Suppressor macrophage (primary cell): ENCODE results near the gene CFAP92.

Experiments
- DNase-seq, 4 experiments: peaks; one replicate each; pipeline ENCODE4 v3.0.0-alpha.2; 2020 to 2022

Gene CFAP92

GRCh38 chr3:129004639-129005295 lies 10.9 kb upstream of the CFAP92 start:
- DNase-seq = no peak

DNA sequence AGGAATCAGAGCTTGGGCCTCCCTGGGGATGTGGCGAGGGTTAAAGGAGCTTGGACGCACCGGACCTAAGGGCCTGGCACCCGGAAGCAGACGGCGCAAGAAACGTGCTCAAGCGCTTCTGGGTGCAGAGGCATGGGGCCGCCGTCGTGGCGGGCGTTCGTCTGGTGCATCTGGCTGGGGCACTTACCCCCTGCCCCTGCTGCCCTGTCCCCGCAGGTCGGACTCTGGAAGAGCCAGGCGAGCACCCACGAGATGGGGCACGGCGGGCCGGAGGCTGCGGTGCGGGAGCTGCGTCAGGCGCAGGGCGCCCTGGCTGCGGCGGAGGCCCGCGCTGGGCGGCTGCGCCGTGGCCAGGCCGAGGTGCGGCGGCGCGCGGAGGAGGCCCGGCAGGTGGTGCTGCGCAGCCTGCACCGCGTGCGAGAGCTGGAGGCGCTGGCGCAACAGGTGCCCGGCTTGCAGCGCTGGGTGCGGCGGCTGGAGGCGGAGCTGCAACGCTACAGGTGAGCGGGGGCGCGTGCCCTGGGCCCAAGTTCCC lies 9.8 kb upstream of the CFAP92 start:
- no peak for DNase-seq

DNA sequence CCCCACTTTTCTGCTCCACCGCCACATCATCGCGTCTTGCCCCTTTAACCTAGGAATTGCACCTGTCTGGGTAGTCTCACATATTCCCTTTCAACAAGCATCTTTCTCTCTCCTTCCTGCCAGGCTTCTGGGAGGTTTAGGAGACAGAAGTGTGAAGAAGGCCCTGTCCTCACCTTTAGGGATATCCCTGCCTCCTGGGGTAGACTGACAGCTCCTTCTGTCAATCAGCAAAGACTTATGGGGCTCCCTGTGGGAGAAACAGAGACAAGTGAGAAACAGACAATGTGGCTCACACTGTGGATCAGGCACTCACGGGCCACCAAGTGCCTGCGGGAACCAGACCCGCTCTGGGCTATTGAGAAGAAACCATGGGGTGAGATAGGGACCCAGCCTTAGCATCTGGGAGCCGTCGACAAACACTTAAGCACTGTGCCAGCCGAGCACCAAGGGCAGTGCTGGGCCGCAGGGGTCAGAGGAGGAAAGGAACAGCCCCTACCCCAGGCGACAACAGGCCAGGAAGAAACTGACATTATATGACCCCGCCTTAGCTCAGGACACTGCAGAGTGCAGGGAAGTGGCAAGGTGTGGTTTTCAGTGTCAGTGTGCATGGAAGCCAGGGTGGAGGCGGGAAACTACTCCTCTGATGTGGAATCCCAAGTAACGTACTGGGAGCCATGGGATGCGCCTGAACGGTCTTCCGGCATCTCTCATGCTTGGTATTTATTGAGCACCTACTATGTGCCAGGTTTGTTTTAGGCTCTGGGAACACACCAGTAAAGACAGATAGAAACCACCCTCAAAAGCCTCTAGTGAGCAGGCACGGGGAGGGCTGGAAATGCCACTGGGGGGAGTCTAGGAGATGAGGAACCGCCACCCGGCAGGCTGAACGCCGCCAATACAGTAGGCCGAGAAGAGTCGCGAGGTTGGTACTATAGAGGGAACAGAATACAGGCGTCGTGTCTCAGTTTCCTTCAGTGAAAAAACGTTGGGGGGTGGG lies 9.0 kb upstream of the CFAP92 start:
- DNase-seq = no peak

DNA sequence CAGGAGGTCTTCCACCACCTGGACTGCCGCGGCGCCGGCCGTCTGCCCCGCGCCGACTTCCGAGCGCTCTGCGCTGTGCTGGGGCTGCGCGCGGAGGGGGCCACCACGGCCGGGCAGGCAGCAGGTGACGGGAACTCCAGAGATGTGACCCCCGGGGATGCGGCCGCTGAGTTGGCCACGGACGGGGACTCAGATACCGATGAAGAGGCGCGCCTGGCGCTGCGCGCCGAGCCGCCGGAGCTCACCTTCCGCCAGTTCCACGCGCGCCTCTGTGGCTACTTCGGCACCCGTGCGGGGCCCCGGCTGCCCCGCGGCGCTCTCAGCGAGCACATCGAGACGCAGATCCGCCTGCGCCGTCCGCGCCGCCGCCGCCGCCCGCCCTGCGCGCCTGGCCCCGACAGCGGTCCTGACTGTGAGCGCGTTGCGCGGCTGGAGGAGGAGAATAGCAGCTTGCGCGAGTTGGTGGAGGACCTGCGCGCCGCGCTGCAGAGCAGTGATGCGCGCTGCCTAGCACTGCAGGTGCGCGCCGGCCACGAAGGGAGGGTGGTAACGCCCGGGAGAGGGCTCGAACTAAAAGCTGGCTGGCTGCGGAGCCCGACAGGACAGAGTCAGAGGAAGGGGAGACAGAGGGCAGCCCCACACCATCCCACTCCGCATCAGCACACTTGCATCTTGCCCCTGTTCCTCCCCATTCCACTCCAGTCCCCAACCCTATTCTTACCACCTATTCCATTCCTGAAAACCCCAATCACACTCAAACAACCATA lies 8.1 kb upstream of the CFAP92 start:
- peak in 1 of 4 experiments; percentile 40 for DNase-seq

DNA sequence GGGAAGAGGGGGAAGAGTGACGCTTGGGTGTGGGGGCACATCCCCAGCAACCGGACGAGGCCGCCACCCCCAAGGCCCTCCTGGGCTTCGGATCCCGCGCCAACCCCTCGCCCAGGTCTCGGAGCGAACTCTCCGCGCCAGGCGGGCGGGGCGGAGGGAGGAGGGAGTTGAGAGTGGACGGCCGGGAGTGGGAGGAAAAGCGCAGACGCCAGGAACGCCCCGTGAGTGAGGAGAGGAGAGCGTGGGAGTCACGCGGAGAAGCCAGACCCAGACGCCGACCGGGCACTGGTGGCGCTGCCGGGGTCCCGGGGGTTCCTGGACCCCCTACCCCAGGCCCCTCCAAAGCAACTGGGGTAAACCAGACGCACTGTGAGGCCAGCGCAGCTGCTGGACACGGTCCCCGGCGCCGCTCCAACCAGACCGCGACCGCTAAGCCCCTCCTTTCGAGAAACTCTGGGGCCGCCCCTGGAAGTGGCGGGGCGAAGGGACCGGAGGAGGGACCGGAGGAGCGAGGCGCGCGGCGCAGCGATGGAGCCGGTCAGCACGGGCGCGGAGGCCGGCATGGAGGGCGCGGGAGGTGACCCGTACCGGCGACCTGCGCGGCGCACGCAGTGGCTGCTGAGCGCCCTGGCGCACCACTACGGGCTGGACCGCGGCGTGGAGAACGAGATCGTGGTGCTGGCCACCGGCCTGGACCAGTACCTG lies 7.4 kb upstream of the CFAP92 start, which contains the start of gene EFCC1:
TSS of gene EFCC1 (plus strand) at position 204 of the 705 bp plus-strand sequence. CDS start at position 529, 325 bp downstream.
- DNase-seq = peak; percentile 17 to 60 (median 38)

GRCh38 chr3:129000742-129001100 lies 6.8 kb upstream of the CFAP92 start:
- no peak for DNase-seq

DNA sequence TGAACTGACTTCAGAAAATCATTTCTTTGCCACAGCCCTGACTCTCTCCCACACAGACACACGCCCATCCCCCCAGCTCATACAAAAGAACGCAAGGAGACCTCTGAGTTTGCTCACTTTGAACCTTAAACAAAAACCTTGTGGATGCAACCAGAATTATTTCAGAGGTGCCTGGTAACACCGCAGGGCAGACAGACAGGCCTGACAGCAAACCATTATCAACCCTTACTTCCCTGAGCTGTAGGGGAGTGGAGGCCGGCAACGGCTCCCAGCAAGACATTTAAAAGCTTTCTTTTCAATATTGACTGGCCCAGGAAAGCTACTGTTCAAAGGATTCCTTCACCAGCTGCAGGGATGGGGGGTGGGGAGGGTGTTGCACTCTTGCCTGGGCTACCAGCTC lies 5.2 kb upstream of the CFAP92 start:
- DNase-seq = no peak

DNA sequence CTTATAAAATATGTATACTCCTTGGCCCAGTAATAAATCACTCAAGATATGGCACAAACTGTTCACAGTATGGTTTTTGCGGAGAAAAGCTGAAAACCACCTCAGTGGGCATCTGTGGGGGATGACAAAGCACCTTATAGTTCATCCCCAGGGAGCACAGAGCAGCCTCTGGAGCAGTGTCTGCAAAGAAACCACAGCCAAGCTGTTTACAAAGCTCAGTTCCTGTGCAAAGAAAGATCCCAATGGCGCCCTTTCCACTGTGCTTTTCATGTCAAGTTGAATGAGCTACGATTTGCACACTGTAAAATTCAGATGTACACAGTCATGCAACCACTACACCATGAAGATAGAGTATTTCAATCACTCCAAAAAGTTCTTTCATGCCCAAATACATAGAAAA lies 4.7 kb upstream of the CFAP92 start:
- DNase-seq = no peak

GRCh38 chr3:128997486-128998133 lies 3.7 kb upstream of the CFAP92 start:
- no peak for DNase-seq

- peak; percentile 62 to 76 (median 69) for DNase-seq
These were observed 2.9 kb upstream of the CFAP92 start for GRCh38 chr3:128996726-128997125.

DNA sequence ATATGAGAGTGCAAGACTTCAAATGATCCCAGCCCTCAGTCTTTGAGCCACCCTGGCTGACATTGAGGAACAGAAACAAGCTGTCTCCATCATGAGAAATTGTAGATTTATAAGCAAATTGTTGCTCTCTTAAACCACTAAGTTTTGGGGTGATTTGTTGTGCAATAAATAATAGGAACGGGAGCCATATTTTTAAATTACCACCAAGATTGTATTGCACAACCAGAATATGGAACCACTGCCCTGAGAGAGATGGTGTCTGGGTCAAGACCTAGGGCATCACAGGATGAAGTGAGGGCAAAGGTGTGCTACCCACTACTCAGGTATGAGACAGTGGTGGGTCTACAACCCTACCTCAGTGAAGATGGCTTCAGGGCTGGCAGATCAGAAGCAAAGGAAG lies 2.3 kb upstream of the CFAP92 start:
- DNase-seq = peak in 3 of 4 experiments; percentile 29 to 46 (median 33)

- DNase-seq = no peak
These were observed 1.9 kb upstream of the CFAP92 start for GRCh38 chr3:128995737-128996136.

- no peak for DNase-seq
These were observed 988 bp upstream of the CFAP92 start for GRCh38 chr3:128994581-128995546.

DNA sequence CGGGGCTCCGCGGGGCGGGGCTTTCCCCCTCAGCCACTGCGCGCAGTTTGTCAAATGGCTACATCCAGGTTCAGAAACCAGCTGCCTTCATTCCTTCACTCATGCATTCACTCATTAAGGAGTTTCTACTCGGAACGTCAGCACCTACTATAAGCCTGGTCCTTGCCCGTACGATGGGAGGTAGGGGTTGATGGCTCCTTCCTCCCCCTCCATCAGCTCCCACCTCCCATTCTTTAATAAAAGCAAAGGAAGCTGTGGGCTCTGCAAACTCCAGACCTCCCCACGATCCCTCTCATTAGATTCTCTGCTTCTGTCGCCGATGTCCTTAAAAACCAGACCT lies 267 bp upstream of the CFAP92 start:
- no peak for DNase-seq

DNA sequence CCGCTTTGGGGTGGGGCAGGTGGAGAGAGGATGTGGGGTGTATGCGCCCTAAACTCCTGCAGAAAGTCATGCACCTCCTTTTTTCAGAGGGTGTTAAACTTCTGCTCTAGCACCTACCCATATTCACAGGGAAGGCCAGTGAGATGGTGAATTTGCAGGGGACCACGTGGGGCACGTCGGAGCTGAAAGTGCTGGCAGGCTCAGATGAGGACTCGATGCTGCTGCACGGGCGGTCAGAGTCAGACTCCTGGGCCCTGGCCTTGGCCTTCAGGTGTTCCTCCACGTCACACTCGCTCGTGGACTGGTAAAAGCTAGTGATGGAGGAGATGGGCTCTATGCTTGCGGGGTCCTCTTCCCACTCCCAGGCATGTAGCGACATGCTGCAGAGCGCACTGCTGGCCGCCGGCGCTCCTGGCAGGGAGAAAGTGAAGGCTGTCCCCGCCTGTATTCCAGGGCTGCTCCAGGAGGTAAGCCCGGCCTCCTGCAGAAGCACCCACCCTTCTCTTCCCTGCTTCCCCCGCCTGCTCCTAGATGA lies 883 bp downstream of the CFAP92 start:
- no peak for DNase-seq

GRCh38 chr3:128991355-128991895 lies 2.5 kb downstream of the CFAP92 start:
- peak; percentile 65 to 87 (median 74) for DNase-seq

- no peak for DNase-seq
These were observed 5.6 kb downstream of the CFAP92 start for GRCh38 chr3:128988286-128988685.

- DNase-seq = no peak
These were observed 6.4 kb downstream of the CFAP92 start for GRCh38 chr3:128987302-128988100.

- DNase-seq = no peak
These were observed 9.3 kb downstream of the CFAP92 start for GRCh38 chr3:128984596-128984995.
